Ishikawa (cell line): ENCODE data around the gene PLS1.

Source experiments
- CEBPB ChIP-seq: IDR thresholded peaks from 2 replicates; pipeline ENCODE4 v1.6.1; 2012
- EGR1 ChIP-seq: IDR thresholded peaks from 2 replicates; pipeline ENCODE4 v1.6.1; 2012
- EP300 ChIP-seq: IDR thresholded peaks from 2 replicates; pipeline ENCODE4 v1.6.1; 2012; ENCODE audit warnings: borderline replicate concordance
- NFIC ChIP-seq: IDR thresholded peaks from 2 replicates; pipeline ENCODE4 v1.6.1; 2012
- RAD21 ChIP-seq: IDR thresholded peaks from 2 replicates; pipeline ENCODE4 v1.6.1; 2012; ENCODE audit warnings: low read depth
- REST ChIP-seq: IDR thresholded peaks from 2 replicates; pipeline ENCODE4 v1.6.1; 2012; ENCODE audit warnings: low read depth, mild to moderate bottlenecking
- TAF1 ChIP-seq: IDR thresholded peaks from 2 replicates; pipeline ENCODE4 v1.6.1; 2012; ENCODE audit warnings: low read depth, mild to moderate bottlenecking
- TCF12 ChIP-seq: IDR thresholded peaks from 2 replicates; pipeline ENCODE4 v1.6.1; 2012; ENCODE audit warnings: low read depth
- USF1 ChIP-seq: IDR thresholded peaks from 2 replicates; pipeline ENCODE4 v1.6.1; 2012
- YY1 ChIP-seq: IDR thresholded peaks from 2 replicates; pipeline ENCODE4 v1.6.1; 2012; ENCODE audit warnings: low read depth

GRCh38 chr3:142754494-142754893 is 158.3 kb downstream of the PLS1 start:
- TF ChIP-seq TCF12 = no peak
- TF ChIP-seq YY1 = no peak
- no peak for TF ChIP-seq CEBPB
- TF ChIP-seq RAD21 = no peak
- TF ChIP-seq EP300 = no peak
- no peak for TF ChIP-seq USF1
- TF ChIP-seq EGR1 = no peak
- no peak for TF ChIP-seq REST
- no peak for TF ChIP-seq TAF1
- no peak for TF ChIP-seq NFIC
